Right atrium auricular region (tissue), 2 donors: ENCODE results near the gene PRSS53. TPM values are rescaled to one million over a fixed set of nuclear protein-coding genes. Genes with fewer than 3 reads are reported as not detected.

ENCODE experiments used
- DNase-seq: peaks from one replicate; pipeline ENCODE4 v3.0.0-alpha.2; 2019; ENCODE audit warnings: low spot score
- H3K27ac ChIP-seq, 2 donors: fragments of 200-600 bp; sonication (generic); 1 replicate in 1 of 2; 2 replicates in 1 of 2; pipeline ENCODE4 v1.5.1; 2016 to 2019
- H3K27me3 ChIP-seq, 2 donors: fragments of 200-600 bp; sonication (generic); one replicate each; pipeline versions ENCODE4 v1.5.1 to v1.6.0; 2017 to 2019
- H3K36me3 ChIP-seq: fragments of 200-600 bp; sonication (generic); one replicate; pipeline ENCODE4 v1.5.1; 2016
- H3K4me1 ChIP-seq, 2 donors: fragments of 200-600 bp; sonication (generic); one replicate each; pipeline versions ENCODE4 v1.5.1 to v1.6.0; 2017 to 2019
- H3K4me3 ChIP-seq, 2 donors: fragments of 200-600 bp; sonication (generic); 1 replicate in 1 of 2; 2 replicates in 1 of 2; pipeline ENCODE4 v1.5.1; 2017 to 2019; ENCODE audit warnings: mild to moderate bottlenecking in 1 of 2, moderate library complexity in 1 of 2
- H3K9me3 ChIP-seq, 2 donors: fragments of 200-600 bp; sonication (generic); one replicate each; pipeline ENCODE4 v1.5.1; 2019
- CTCF ChIP-seq, 2 donors: fragments of 200-600 bp; sonication (generic); IDR thresholded peaks; one replicate each; pipeline ENCODE4 v1.5.1; 2019; ENCODE audit warnings: antibody characterized with exemption in 2 of 2
- total RNA-seq, 2 donors: library from RNA; depleted of rRNA; stranded (reverse); fragments of >200 nt; gene quantifications; one replicate each; pipeline ENCODE4 v1.1.0, GENCODE V29; 2016

Gene PRSS53
- total RNA-seq, 2 donors from 2014 or later = 0.15 to 0.43 TPM

GRCh38 chr16:31082368-31083045 is 6.2 kb downstream of the PRSS53 start:
- Histone ChIP-seq H3K4me1 (peaks cover 0 to 7% of the 10 kb centered on the region in 2 donors), H3K36me3 (peaks cover 63% of the 10 kb centered on the region), H3K27ac (no peak overlapping the region), H3K27me3 (no peaks in the 10 kb centered on the region), H3K4me3 (no peak overlapping the region), H3K9me3 (no peaks in the 10 kb centered on the region)
- TF ChIP-seq CTCF (IDR thresholded peaks at IDR 0.05) = no peak
- DNase-seq = no peak

GRCh38 chr16:31081428-31082351 is 7.1 kb downstream of the PRSS53 start:
- TF ChIP-seq CTCF (IDR thresholded peaks at IDR 0.05) = no peak
- Histone ChIP-seq H3K27me3 (no peaks in the 10 kb centered on the region), H3K9me3 (no peaks in the 10 kb centered on the region), H3K27ac (no peak overlapping the region), H3K4me3 (no peak overlapping the region), H3K4me1 (peaks cover 0 to 7% of the 10 kb centered on the region in 2 donors), H3K36me3 (peaks cover 71% of the 10 kb centered on the region)
- DNase-seq = no peak

GRCh38 chr16:31080756-31081419 is 7.9 kb downstream of the PRSS53 start:
- Histone ChIP-seq H3K4me1 (peaks cover 0 to 7% of the 10 kb centered on the region in 2 donors), H3K4me3 (no peak overlapping the region), H3K27ac (no peak overlapping the region), H3K9me3 (no peaks in the 10 kb centered on the region), H3K36me3 (peaks cover 75% of the 10 kb centered on the region), H3K27me3 (no peaks in the 10 kb centered on the region)
- no peak for TF ChIP-seq CTCF (IDR thresholded peaks at IDR 0.05)
- DNase-seq = no peak

- H3K36me3 ChIP-seq = peaks cover 75% of the 10 kb centered on the region
- H3K4me1 ChIP-seq = peaks cover 0 to 13% of the 10 kb centered on the region in 2 donors
- no peak overlapping the region for H3K4me3 ChIP-seq
- H3K27ac ChIP-seq = no peak overlapping the region
- no peaks in the 10 kb centered on the region for H3K9me3 ChIP-seq
- H3K27me3 ChIP-seq = no peaks in the 10 kb centered on the region
- DNase-seq = no peak
- TF ChIP-seq CTCF (IDR thresholded peaks at IDR 0.05) = no peak
Measured at GRCh38 chr16:31080035-31080629, 8.6 kb downstream of the PRSS53 start.

GRCh38 chr16:31079342-31079944 is 9.3 kb downstream of the PRSS53 start:
- Histone ChIP-seq H3K9me3 (no peaks in the 10 kb centered on the region), H3K27ac (no peak overlapping the region), H3K36me3 (peaks cover 75% of the 10 kb centered on the region), H3K4me1 (peaks cover 0 to 19% of the 10 kb centered on the region in 2 donors), H3K4me3 (no peak overlapping the region), H3K27me3 (no peaks in the 10 kb centered on the region)
- TF ChIP-seq CTCF (IDR thresholded peaks at IDR 0.05) = no peak
- no peak for DNase-seq
